ENCODE results near the gene SOWAHB. TPM values are rescaled to one million over a fixed set of nuclear protein-coding genes. Genes with fewer than 3 reads are reported as not detected.

SOWAHB gene
- total and polyA plus RNA-seq, 2 of the 8 experiments (the other 6 are each of a cell fraction or from before 2014, with no cell fraction given), result 0.15 to 0.65 TPM

- no peaks in the 10 kb centered on the region for H3K79me2 ChIP-seq (ENCODE audit: control insufficient read depth in 1 of 2, insufficient read depth in 2 of 2, low read length in 2 of 2)
- H3K23ac ChIP-seq (ENCODE audit: insufficient read length), result no peak overlapping the region
- ChIA-PET CTCF (ENCODE audit: partially characterized antibody) (interaction anchor here (1.9 kb wide), 1 partner anchor 9 kb away, joined by 10 read pairs; no protein-coding TSS in a partner anchor), POLR2A (ENCODE audit: partially characterized antibody) (interaction anchor here (0.6 to 2.0 kb wide), 2 partner anchors 12 to 42 kb away, joined by 4 read pairs; no protein-coding TSS in a partner anchor)
- no peak overlapping the region for H3K4me2 ChIP-seq (ENCODE audit: insufficient read depth in 1 of 2, low read depth in 2 of 2, low read length in 2 of 2)
- DNase-seq (ENCODE audit: low read depth in 1 of 2, low spot score in 2 of 2) (no peak), FAIRE-seq (peak; percentile 88)
- no peak overlapping the region for H4K5ac ChIP-seq (ENCODE audit: insufficient read length, low read depth, low read length)
- H3K14ac ChIP-seq (ENCODE audit: insufficient read length), result no peak overlapping the region
- no peaks in the 10 kb centered on the region for H3K79me1 ChIP-seq (ENCODE audit: low read depth, low read length)
- H2BK120ac ChIP-seq (replicated peaks; ENCODE audit: low read depth, low read length), result no peak overlapping the region
- H3K23me2 ChIP-seq (ENCODE audit: low read depth, low read length), result no peaks in the 10 kb centered on the region
- H2BK12ac ChIP-seq (ENCODE audit: low read depth, low read length), result no peak overlapping the region
- peaks cover 3 to 4% of the 10 kb centered on the region in 2 experiments; a peak in 1 of 4 replicates for H3K9me3 ChIP-seq (ENCODE audit: insufficient read depth in 2 of 2, low read depth in 1 of 2, low read length in 1 of 2)
- H2AK5ac ChIP-seq (ENCODE audit: low read depth, low read length), result no peak overlapping the region
- no peak overlapping the region for H4K8ac ChIP-seq (ENCODE audit: extremely low read depth, insufficient read depth, low read length)
- H3K56ac ChIP-seq (replicated peaks; ENCODE audit: insufficient read length, low read depth, low read length), result no peak overlapping the region
- H4K91ac ChIP-seq (replicated peaks; ENCODE audit: insufficient read length, low read length), result no peak overlapping the region
- no peak for TF ChIP-seq CTBP2 (IDR thresholded peaks at IDR 0.05; ENCODE audit: borderline replicate concordance, insufficient read depth, insufficient read length, low read length)
- TF ChIP-seq, protein P1, sequence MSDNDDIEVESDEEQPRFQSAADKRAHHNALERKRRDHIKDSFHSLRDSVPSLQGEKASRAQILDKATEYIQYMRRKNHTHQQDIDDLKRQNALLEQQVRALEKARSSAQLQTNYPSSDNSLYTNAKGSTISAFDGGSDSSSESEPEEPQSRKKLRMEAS (IDR thresholded peaks at IDR 0.05), result peak; percentile 60; the same call in 1 of the 2 replicates
- TF ChIP-seq CHD1 (IDR thresholded peaks at IDR 0.05; ENCODE audit: low read depth, low read length), result no peak
- TF ChIP-seq, protein P2, sequence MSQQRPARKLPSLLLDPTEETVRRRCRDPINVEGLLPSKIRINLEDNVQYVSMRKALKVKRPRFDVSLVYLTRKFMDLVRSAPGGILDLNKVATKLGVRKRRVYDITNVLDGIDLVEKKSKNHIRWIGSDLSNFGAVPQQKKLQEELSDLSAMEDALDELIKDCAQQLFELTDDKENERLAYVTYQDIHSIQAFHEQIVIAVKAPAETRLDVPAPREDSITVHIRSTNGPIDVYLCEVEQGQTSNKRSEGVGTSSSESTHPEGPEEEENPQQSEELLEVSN (IDR thresholded peaks at IDR 0.05), result peak; percentile 81
- no peak for TF ChIP-seq POU5F1 (IDR thresholded peaks at IDR 0.05; ENCODE audit: low read depth, low read length)
- no peak overlapping the region for H2AFZ ChIP-seq (ENCODE audit: low read length)
- no peak overlapping the region for H3K18ac ChIP-seq (ENCODE audit: extremely low read depth, low read length)
- H3K9ac ChIP-seq (replicated peaks in 1 of 4; ENCODE audit: extremely low read depth in 1 of 4, low read depth in 3 of 4, low read length in 3 of 4), result no peak overlapping the region
- H4K20me1 ChIP-seq (replicated peaks in 1 of 2; ENCODE audit: control insufficient read depth in 1 of 2, insufficient read depth in 2 of 2, low read length in 2 of 2), result no peaks in the 10 kb centered on the region
- no peak overlapping the region for H3K27ac ChIP-seq (ENCODE audit: low read depth, low read length)
- no peak overlapping the region for H2BK20ac ChIP-seq (ENCODE audit: low read length)
- no peaks in the 10 kb centered on the region for H3K4me1 ChIP-seq (replicated peaks in 1 of 4; ENCODE audit: control insufficient read depth in 3 of 4, insufficient read depth in 4 of 4, low read length in 3 of 4)
- H3K36me3 ChIP-seq (ENCODE audit: control insufficient read depth in 2 of 4, insufficient read depth in 4 of 4, low read length in 3 of 4), result no peaks in the 10 kb centered on the region
- H3K27me3 ChIP-seq (replicated peaks in 1 of 4; ENCODE audit: control insufficient read depth in 3 of 4, extremely low read depth in 1 of 4, insufficient read depth in 3 of 4, low read length in 3 of 4), result peaks cover 0 to 2% (median under 1%) of the 10 kb centered on the region in 4 experiments; a peak in 3 of 7 replicates
- H3K4me3 ChIP-seq (ENCODE audit: extremely low read depth in 1 of 4, insufficient read depth in 2 of 4, low read depth in 3 of 4, low read length in 4 of 4), result no peak overlapping the region
- H2BK5ac ChIP-seq (ENCODE audit: low read depth, low read length), result no peak overlapping the region
- no peak overlapping the region for H3K4ac ChIP-seq (replicated peaks; ENCODE audit: insufficient read length, low read depth, low read length)
- 77% methylated on average over 4 of the region's 4 CpGs; no CpG with 5 or more reads in 1 of the 2 experiments for WGBS, 2 experiments (ENCODE audit: extremely low coverage in 1 of 2, insufficient coverage in 1 of 2, insufficient read length in 1 of 2, insufficient replicate concordance in 2 of 2, low coverage in 1 of 2, low lambda C conversion rate in 2 of 2, missing lambda C conversion rate in 1 of 2)
- no peak overlapping the region for H2BK15ac ChIP-seq (ENCODE audit: low read length)
These were observed 6.8 kb upstream of the SOWAHB start for GRCh38 chr4:76904646-76905190.

Measured in H1 (cell line).